LNCAP (cell line): ENCODE data around the gene CCDC12.

Experiments
- CTCF ChIP-seq: fragments of 450-650 bp; IDR thresholded peaks from 2 replicates; pipeline ENCODE4 v1.5.1; 2017; ENCODE audit warnings: mild to moderate bottlenecking

CCDC12 gene

GRCh38 chr3:46922871-46923558 lies 53.5 kb downstream of the CCDC12 start:
- no peak for TF ChIP-seq CTCF

- no peak for TF ChIP-seq CTCF
These were observed 54.1 kb downstream of the CCDC12 start for GRCh38 chr3:46922426-46922825.

- TF ChIP-seq CTCF: no peak
These were observed 54.7 kb downstream of the CCDC12 start for GRCh38 chr3:46921871-46922271.

GRCh38 chr3:46921041-46921440 lies 55.5 kb downstream of the CCDC12 start:
- TF ChIP-seq CTCF: no peak

- no peak for TF ChIP-seq CTCF
These were observed 57.9 kb downstream of the CCDC12 start for GRCh38 chr3:46918634-46919033.

- TF ChIP-seq CTCF: no peak
These were observed 58.3 kb downstream of the CCDC12 start for GRCh38 chr3:46918202-46918601.

- TF ChIP-seq CTCF: no peak
These were observed 59.3 kb downstream of the CCDC12 start for GRCh38 chr3:46917257-46917656.

GRCh38 chr3:46916799-46917198 lies 59.7 kb downstream of the CCDC12 start:
- no peak for TF ChIP-seq CTCF
